HCT116 (cell line): ENCODE results near the gene ZNF808.

Experiments
- EZH2 ChIP-seq: fragments of 200-600 bp; sonication (generic); IDR thresholded peaks from 2 replicates; pipeline ENCODE4 v1.6.1; 2017; ENCODE audit warnings: antibody characterized with exemption, mixed run types
- POLR2A ChIP-seq: IDR thresholded peaks from 2 replicates; pipeline ENCODE4 v1.7.0; 2011; ENCODE audit warnings: borderline replicate concordance; ENCODE audit not compliant: insufficient read depth, insufficient read length; ENCODE audit errors: extremely low read depth
- RAD21 ChIP-seq: IDR thresholded peaks from 2 replicates; pipeline ENCODE4 v1.6.1; 2012; ENCODE audit warnings: low read depth, mild to moderate bottlenecking
- SIN3A ChIP-seq: IDR thresholded peaks from 2 replicates; pipeline ENCODE4 v1.6.1; 2012; ENCODE audit warnings: low read depth
- TF ChIP-seq, protein P1 (sequence below), 3 experiments: fragments of 200-600 bp in 1 of 3; sonication (generic) in 1 of 3; IDR thresholded peaks in 2 of 3; conservative IDR thresholded peaks in 1 of 3; 2 replicates each; pipeline ENCODE4 v1.5.1; 2012 to 2017; ENCODE audit warnings: low read depth in 2 of 3, low read length in 2 of 3, antibody characterized with exemption in 1 of 3, borderline replicate concordance in 1 of 3, control low read depth in 1 of 3, mild to moderate bottlenecking in 1 of 3, mixed read lengths in 1 of 3, mixed run types in 1 of 3, moderate library complexity in 1 of 3; ENCODE audit not compliant: insufficient read depth in 1 of 3
- TF ChIP-seq, protein P2 (sequence below): IDR thresholded peaks from 2 replicates; pipeline ENCODE4 v1.6.1; 2012; ENCODE audit warnings: low read depth

- no peak for TF ChIP-seq SIN3A
- no peak for TF ChIP-seq EZH2
- TF ChIP-seq, protein P1, sequence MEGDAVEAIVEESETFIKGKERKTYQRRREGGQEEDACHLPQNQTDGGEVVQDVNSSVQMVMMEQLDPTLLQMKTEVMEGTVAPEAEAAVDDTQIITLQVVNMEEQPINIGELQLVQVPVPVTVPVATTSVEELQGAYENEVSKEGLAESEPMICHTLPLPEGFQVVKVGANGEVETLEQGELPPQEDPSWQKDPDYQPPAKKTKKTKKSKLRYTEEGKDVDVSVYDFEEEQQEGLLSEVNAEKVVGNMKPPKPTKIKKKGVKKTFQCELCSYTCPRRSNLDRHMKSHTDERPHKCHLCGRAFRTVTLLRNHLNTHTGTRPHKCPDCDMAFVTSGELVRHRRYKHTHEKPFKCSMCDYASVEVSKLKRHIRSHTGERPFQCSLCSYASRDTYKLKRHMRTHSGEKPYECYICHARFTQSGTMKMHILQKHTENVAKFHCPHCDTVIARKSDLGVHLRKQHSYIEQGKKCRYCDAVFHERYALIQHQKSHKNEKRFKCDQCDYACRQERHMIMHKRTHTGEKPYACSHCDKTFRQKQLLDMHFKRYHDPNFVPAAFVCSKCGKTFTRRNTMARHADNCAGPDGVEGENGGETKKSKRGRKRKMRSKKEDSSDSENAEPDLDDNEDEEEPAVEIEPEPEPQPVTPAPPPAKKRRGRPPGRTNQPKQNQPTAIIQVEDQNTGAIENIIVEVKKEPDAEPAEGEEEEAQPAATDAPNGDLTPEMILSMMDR (IDR thresholded peaks at IDR 0.05 in 2 of 3, conservative IDR thresholded peaks at IDR 0.05 in 1 of 3; ENCODE audit: borderline replicate concordance in 1 of 3, insufficient read depth in 1 of 3, low read depth in 2 of 3, low read length in 2 of 3), result no peak
- TF ChIP-seq POLR2A, result no peak
- TF ChIP-seq, protein P2, sequence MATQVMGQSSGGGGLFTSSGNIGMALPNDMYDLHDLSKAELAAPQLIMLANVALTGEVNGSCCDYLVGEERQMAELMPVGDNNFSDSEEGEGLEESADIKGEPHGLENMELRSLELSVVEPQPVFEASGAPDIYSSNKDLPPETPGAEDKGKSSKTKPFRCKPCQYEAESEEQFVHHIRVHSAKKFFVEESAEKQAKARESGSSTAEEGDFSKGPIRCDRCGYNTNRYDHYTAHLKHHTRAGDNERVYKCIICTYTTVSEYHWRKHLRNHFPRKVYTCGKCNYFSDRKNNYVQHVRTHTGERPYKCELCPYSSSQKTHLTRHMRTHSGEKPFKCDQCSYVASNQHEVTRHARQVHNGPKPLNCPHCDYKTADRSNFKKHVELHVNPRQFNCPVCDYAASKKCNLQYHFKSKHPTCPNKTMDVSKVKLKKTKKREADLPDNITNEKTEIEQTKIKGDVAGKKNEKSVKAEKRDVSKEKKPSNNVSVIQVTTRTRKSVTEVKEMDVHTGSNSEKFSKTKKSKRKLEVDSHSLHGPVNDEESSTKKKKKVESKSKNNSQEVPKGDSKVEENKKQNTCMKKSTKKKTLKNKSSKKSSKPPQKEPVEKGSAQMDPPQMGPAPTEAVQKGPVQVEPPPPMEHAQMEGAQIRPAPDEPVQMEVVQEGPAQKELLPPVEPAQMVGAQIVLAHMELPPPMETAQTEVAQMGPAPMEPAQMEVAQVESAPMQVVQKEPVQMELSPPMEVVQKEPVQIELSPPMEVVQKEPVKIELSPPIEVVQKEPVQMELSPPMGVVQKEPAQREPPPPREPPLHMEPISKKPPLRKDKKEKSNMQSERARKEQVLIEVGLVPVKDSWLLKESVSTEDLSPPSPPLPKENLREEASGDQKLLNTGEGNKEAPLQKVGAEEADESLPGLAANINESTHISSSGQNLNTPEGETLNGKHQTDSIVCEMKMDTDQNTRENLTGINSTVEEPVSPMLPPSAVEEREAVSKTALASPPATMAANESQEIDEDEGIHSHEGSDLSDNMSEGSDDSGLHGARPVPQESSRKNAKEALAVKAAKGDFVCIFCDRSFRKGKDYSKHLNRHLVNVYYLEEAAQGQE, result no peak
- no peak for TF ChIP-seq RAD21
Observed at GRCh38 chr19:52520013-52520412, 7.5 kb upstream of the ZNF808 start.
